ENCODE data around the gene SGIP1. TPM values are rescaled to one million over a fixed set of nuclear protein-coding genes. Genes with fewer than 3 reads are reported as not detected.

SGIP1 gene
- total RNA-seq, 1 donor from 2014 or later, result 11.9 TPM

DNA sequence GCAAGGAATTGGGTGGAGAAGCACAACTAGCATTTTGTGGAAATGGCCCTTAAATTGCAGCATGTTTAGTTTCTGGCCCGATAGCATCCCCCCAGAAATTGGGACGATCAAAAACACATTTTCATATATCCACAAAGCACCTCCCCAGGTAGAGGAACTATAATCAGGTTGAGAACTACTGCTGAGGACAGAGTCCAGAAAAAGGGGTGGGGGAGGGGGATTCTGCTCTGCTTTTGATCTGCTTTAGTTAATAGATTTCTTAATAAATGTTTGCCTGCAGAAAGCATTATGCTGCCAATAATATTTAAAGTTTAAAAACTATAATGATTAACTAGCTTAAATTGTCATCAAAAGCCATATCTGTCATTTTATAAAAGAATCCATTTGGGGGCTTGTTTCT lies 203.9 kb downstream of the SGIP1 start:
- DNase-seq (ENCODE audit: low spot score in 2 of 2, unreplicated experiment in 2 of 2), result no peak
- Mint-ChIP-seq H3K27ac (no peak overlapping the region), H3K9me3 (peaks cover 6% of the 10 kb centered on the region), H3K27me3 (ENCODE audit: low read depth) (no peaks in the 10 kb centered on the region), H3K4me1 (no peaks in the 10 kb centered on the region), H3K36me3 (no peaks in the 10 kb centered on the region), H3K4me3 (no peak overlapping the region)
- TF ChIP-seq, protein P1, sequence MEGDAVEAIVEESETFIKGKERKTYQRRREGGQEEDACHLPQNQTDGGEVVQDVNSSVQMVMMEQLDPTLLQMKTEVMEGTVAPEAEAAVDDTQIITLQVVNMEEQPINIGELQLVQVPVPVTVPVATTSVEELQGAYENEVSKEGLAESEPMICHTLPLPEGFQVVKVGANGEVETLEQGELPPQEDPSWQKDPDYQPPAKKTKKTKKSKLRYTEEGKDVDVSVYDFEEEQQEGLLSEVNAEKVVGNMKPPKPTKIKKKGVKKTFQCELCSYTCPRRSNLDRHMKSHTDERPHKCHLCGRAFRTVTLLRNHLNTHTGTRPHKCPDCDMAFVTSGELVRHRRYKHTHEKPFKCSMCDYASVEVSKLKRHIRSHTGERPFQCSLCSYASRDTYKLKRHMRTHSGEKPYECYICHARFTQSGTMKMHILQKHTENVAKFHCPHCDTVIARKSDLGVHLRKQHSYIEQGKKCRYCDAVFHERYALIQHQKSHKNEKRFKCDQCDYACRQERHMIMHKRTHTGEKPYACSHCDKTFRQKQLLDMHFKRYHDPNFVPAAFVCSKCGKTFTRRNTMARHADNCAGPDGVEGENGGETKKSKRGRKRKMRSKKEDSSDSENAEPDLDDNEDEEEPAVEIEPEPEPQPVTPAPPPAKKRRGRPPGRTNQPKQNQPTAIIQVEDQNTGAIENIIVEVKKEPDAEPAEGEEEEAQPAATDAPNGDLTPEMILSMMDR (IDR thresholded peaks at IDR 0.05; ENCODE audit: unreplicated experiment), result no peak

DNA sequence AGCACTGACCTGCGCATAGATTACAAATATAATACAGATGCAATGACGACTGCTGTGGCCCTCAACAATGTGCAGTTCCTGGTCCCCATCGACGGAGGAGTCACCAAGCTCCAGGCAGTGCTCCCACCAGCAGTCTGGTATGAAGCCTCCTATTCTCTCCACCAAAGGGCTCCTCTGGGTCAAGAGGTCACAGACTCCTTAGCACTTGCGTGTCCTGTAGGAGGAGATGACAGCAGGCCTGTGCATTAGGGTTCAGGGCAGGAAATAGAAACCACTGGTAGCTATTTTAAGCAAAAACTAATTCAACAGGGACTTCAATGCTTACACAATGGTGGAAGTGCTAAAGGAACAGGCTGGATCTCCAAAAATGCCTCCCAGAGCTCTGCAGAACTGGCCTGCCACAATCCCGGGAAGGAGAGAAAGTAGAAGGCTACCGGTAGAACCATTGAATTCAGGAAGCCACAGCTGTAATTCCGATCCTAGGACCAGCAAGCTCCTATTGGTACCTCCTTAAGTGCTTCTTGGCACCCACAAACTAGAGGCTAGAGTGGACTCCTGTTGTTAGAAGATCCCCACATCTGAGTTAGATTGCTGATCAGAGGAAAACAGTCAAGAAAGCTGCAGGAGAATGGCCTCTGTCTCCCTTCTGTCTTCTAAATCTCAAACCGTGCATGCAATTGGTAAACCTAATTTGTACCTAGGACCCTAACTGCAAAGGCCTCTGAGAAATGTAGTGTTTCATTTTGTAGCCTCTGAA lies 205.6 kb downstream of the SGIP1 start:
- Mint-ChIP-seq H3K27me3 (ENCODE audit: low read depth) (peaks cover 3% of the 10 kb centered on the region), H3K9me3 (peaks cover 6% of the 10 kb centered on the region), H3K27ac (no peak overlapping the region), H3K4me1 (no peaks in the 10 kb centered on the region), H3K36me3 (no peaks in the 10 kb centered on the region), H3K4me3 (no peak overlapping the region)
- TF ChIP-seq, protein P1 (IDR thresholded peaks at IDR 0.05; ENCODE audit: unreplicated experiment), result no peak
- no peak for DNase-seq (ENCODE audit: low spot score in 2 of 2, unreplicated experiment in 2 of 2)

DNA sequence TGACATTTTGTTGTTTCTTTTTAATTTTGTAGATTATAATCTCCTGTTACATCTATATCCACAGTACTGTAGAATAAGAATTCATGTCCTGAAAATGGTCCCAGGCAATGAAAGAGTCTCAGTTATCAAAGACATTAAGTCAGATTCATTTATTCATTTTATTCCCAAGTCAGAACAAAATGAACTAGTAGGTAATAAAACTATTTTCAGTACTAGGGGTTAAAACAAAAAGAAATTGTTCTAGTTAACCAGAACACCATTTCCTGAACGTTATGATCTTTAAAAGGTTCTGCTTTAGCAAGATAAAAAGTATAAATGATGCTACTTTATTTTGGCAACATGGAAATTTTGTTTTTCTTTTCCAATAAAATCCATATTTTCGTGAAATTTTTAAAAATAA lies 211.5 kb downstream of the SGIP1 start:
- no peaks in the 10 kb centered on the region for H3K36me3 Mint-ChIP-seq
- H3K9me3 Mint-ChIP-seq, result peaks cover 6% of the 10 kb centered on the region
- no peak overlapping the region for H3K27ac Mint-ChIP-seq
- TF ChIP-seq, protein P1 (IDR thresholded peaks at IDR 0.05; ENCODE audit: unreplicated experiment), result no peak
- H3K4me3 Mint-ChIP-seq, result no peak overlapping the region
- peaks cover 32% of the 10 kb centered on the region for H3K27me3 Mint-ChIP-seq (ENCODE audit: low read depth)
- H3K4me1 Mint-ChIP-seq, result no peaks in the 10 kb centered on the region
- DNase-seq (ENCODE audit: low spot score in 2 of 2, unreplicated experiment in 2 of 2), result no peak

DNA sequence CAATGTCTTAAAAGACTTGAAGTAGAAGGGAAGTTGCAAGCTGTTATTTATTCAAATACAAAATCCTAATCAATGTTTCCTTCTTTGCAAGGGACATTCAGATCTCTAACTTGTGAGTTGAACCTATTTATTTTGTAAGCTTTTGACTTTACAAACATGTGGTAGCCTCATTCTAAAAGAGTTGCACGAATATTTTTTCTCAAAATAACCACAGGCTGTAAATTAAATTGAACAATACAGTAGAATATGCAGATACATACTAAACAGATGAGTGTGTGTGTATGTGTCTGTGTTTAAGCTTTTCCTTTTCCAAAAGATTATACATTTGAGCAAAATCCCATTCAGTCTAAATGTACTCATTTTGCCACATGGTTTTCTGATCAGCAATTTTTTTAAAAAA lies 213.5 kb downstream of the SGIP1 start:
- no peak overlapping the region for H3K27ac Mint-ChIP-seq
- peaks cover 7% of the 10 kb centered on the region for H3K4me1 Mint-ChIP-seq
- H3K9me3 Mint-ChIP-seq, result peaks cover 4% of the 10 kb centered on the region
- H3K4me3 Mint-ChIP-seq, result no peak overlapping the region
- TF ChIP-seq, protein P1 (IDR thresholded peaks at IDR 0.05; ENCODE audit: unreplicated experiment), result no peak
- peaks cover 50% of the 10 kb centered on the region for H3K27me3 Mint-ChIP-seq (ENCODE audit: low read depth)
- no peaks in the 10 kb centered on the region for H3K36me3 Mint-ChIP-seq
- DNase-seq (ENCODE audit: low spot score in 2 of 2, unreplicated experiment in 2 of 2), result no peak

DNA sequence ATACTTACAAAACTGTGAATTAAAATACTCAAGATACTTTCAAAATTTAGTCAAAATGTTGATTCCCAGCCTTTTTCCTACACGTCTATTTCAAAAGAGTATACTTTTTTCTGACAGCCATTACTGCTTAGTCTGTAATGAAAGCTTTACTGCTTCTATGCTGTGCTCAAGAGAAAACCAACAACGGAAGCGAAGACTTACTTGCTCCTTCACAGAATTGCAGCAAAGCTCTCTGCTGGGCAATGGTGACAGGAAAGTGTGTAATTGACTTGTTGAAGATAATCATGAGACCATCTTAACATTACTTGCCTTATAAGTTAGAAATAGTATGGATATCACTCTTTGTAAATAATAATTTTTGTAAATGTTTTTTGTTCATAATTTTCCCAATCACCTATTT lies 216.6 kb downstream of the SGIP1 start:
- Mint-ChIP-seq H3K4me3 (no peak overlapping the region), H3K36me3 (no peaks in the 10 kb centered on the region), H3K4me1 (peaks cover 13% of the 10 kb centered on the region), H3K9me3 (no peaks in the 10 kb centered on the region), H3K27me3 (ENCODE audit: low read depth) (peaks cover 68% of the 10 kb centered on the region), H3K27ac (no peak overlapping the region)
- DNase-seq (ENCODE audit: low spot score in 2 of 2, unreplicated experiment in 2 of 2), result no peak
- TF ChIP-seq, protein P1 (IDR thresholded peaks at IDR 0.05; ENCODE audit: unreplicated experiment), result no peak

All from mesothelial cell of epicardium (in vitro differentiated cells).